GM21367 (cell line): Measurements from ENCODE around the gene OR5D13.

Source experiments
- ATAC-seq: cut with Tn5 transposase; IDR thresholded peaks from one replicate; pipeline ENCODE4 v1.9.1; 2021; ENCODE audit not compliant: unreplicated experiment

Gene OR5D13

GRCh38 chr11:55773138-55773537 lies at the start of gene OR5D13:
TSS of gene OR5D13 (plus strand) at chr11:55773438. CDS start at chr11:55773438, 0 bp downstream.
- ATAC-seq = no peak

DNA sequence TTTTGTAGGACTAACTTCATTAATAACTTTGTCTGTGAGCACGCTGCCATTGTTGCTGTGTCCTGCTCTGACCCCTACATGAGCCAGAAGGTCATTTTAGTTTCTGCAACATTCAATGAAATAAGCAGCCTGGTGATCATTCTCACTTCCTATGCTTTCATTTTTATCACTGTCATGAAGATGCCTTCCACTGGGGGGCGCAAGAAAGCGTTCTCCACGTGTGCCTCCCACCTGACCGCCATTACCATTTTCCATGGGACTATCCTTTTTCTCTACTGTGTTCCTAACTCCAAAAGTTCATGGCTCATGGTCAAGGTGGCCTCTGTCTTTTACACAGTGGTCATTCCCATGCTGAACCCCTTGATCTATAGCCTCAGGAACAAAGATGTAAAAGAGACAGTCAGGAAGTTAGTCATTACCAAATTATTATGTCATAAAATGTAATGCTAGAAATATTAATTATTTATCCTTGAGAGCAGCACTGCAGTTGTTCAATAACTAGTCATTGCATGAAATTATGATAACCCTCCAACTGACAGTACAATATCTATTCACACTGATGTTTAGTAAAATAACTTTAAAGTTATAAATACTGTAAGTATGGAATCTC lies 46.4 kb upstream of the OR5D13 start:
- ATAC-seq = no peak

DNA sequence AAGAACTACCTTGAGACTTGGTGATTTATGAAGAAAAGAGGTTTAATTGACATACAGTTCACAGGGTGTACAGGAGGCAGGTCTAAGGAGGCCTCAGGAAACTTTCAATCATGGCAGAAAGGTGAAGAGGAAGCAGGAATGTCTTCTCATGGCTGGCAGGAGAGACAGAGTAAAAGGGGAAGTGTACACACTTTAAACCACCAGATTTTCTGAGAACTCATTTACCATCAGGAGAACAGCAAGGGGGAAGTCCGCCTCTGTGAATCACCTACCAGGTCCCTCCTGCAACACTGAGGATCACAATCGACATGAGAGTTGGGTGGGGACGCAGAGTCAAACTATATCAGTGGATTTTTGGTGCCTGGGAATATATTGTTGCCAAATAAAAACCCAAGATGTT lies 40.3 kb upstream of the OR5D13 start:
- ATAC-seq = no peak

DNA sequence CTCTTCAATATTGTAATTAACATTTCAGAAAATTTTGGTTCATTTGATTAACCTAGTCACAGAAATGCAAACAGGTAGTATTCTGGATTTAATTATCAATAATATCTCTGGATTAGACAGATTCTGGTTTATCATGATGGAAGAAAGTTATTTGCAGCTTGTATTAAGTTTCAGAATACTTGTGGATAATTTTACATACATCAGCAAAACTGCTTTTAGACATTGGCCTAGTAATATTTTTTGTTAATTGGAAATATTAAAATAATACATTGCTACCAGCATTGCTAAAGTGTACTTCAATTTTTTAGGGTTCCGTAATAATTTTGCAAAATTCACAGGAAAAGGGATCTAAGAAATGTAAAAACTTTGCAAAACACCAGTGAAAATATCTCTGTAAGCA lies 18.4 kb downstream of the OR5D13 start:
- no peak for ATAC-seq

DNA sequence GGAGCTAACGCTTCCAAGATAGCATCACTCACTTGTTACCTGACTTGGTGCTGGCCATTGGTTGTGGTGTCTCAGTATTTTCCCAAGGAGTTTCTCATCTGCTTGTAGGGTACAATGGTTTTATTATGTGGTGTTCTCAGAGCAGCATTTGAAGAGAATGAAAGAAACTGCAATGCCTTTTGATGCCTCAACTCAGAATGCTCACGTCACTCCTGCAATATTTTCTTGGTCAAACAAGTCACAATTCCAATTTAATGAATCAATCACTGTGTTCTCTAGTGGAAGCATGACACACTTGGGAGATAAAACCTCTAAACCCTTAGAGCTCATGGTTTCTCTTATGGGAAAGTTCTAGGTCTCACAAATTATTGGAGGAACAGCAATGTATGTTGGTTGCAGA lies 20.1 kb downstream of the OR5D13 start:
- ATAC-seq = no peak

DNA sequence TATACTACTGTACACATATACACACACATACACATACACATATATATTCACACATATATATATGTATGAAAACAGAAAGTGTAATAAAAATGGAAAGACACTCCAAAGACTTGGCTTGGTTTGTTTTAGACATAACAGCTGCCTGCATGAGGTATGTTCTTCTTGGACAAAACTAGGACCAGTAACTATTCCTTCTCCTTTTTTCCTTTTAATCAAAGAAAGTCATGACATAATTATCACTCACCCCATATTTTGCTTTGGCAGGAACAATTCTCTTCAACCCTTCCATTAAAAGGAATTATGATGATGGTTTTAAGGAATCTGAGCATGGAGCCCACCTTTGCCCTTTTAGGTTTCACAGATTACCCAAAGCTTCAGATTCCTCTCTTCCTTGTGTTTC lies 22.0 kb downstream of the OR5D13 start, which contains the start of gene OR5D14:
TSS of gene OR5D14 (plus strand) at position 301 of the 400 bp plus-strand sequence. CDS start at position 301, 0 bp downstream.
- ATAC-seq = no peak

DNA sequence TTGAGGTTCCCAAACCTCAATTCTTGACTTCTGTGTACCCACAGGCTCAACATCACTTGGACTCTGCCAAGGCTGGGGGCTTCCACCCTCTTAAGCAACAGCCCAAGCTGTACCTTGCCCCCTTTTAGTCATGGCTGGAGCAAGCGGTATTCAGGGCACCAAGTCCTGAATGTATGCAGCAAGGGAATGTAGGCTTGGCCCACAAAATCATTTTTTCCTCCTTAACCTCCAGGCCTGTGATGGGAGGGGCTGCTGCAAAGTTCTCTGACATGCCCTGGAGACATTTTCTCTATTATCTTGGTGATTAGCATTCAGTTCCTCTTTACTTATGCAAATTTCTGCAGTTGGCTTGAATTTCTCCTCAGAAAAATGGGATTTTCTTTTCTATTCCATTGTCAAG lies 33.0 kb downstream of the OR5D13 start:
- ATAC-seq = no peak

GRCh38 chr11:55811067-55811466 lies 37.8 kb downstream of the OR5D13 start, which contains the start of gene OR5L1:
TSS of gene OR5L1 (plus strand) at chr11:55811367. CDS start at chr11:55811467, 100 bp downstream.
- ATAC-seq = no peak

DNA sequence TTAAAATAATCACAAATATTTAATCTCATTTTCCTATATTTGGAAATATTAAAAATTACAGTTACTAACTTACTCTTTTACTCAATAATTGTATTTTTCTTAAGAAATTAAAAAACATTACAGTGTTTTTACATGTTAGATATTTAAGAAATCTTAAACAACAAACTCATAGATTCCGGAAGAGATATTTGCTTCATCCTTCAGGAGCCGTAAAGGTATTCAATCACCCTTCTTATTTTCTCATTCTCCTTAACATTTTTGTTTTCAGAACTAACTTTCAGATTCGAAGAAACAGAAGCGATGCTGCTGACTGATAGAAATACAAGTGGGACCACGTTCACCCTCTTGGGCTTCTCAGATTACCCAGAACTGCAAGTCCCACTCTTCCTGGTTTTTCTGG lies 46.1 kb downstream of the OR5D13 start, which contains the start of gene OR5D18:
TSS of gene OR5D18 (plus strand) at position 301 of the 400 bp plus-strand sequence. CDS start at position 301, 0 bp downstream.
- ATAC-seq = no peak
